K562 (cell line): Measurements from ENCODE around the gene ITPRID2. TPM values are rescaled to one million over a fixed set of nuclear protein-coding genes. Genes with fewer than 3 reads are reported as not detected.
A peak's percentile ranks its signal among the peaks of the same experiment; 100 is the strongest.

ENCODE experiments used
- ATAC-seq: fragments of 200-7000 bp; cut with Tn5 transposase; 3 replicates; pipeline ENCODE4 v1.9.1; 2020; ENCODE audit warnings: moderate library complexity
- BruUV-seq: library from RNA; stranded (reverse); fragments of 400-500 nt; replicated peaks from 2 replicates; lab custom pipeline; 2021; lab: Mats Ljungman, UMichigan
- CTCF ChIA-PET: fragments of 300-600 bp; formaldehyde crosslinking; extraction: SDS; loops from one replicate; lab custom pipeline; 2021; ENCODE audit warnings: low intra/inter-chr PET ratio; lab: Yijun Ruan, JAX
- POLR2A ChIA-PET: fragments of 300-600, 350-650 bp; sonication (Branson Sonifier 250); formaldehyde crosslinking; extraction: SDS; loops from one replicate; lab custom pipeline; 2021; ENCODE audit warnings: antibody characterized with exemption, inconsistent platforms; lab: Yijun Ruan, JAX
- DNase-seq, 4 experiments: peaks; one replicate each; pipeline versions ENCODE4 v3.0.0 to v3.0.0-alpha.2; 2011 to 2018; ENCODE audit warnings: low spot score in 3 of 4, mixed read lengths in 3 of 4; ENCODE audit errors: extremely low read depth in 1 of 4
- FAIRE-seq: peaks from 2 replicates; lab custom pipeline; 2011; peaks lifted over from hg19 to GRCh38; lab: Jason Lieb, UNC
- H2AFZ ChIP-seq: 2 replicates; pipeline ENCODE4 v1.6.0; 2011; ENCODE audit warnings: low read depth, low read length, control low read depth, inconsistent platforms
- H3K27ac ChIP-seq: fragments of 200-600 bp; 3 replicates; pipeline ENCODE4 v1.8.0; 2011; ENCODE audit warnings: low read depth, mild to moderate bottlenecking, control low read depth, inconsistent platforms, low read length, moderate library complexity, mixed read lengths; ENCODE audit errors: extremely low read depth
- H3K27me3 ChIP-seq, 2 experiments: fragments of 300-600 bp in 1 of 2; 2 replicates in 1 of 2; 3 replicates in 1 of 2; pipeline versions ENCODE4 v1.6.0 to v1.8.0; 2011; ENCODE audit warnings: inconsistent platforms in 2 of 2, low read length in 2 of 2, mild to moderate bottlenecking in 1 of 2, mixed read lengths in 1 of 2, moderate library complexity in 1 of 2; ENCODE audit not compliant: control insufficient read depth in 2 of 2, insufficient read depth in 2 of 2
- H3K36me3 ChIP-seq: fragments of 300-600 bp; 3 replicates; pipeline ENCODE4 v1.8.0; 2011; ENCODE audit warnings: mild to moderate bottlenecking, low read length, inconsistent platforms; ENCODE audit not compliant: control insufficient read depth, insufficient read depth
- H3K4me1 ChIP-seq, 2 experiments: fragments of 200-600 bp in 1 of 2; replicated peaks in 1 of 2; 2 replicates in 1 of 2; 3 replicates in 1 of 2; pipeline versions ENCODE4 v1.5.1 to v1.8.0; 2011; ENCODE audit warnings: inconsistent platforms in 2 of 2, low read length in 2 of 2, mild to moderate bottlenecking in 1 of 2, mixed read lengths in 1 of 2, moderate library complexity in 1 of 2; ENCODE audit not compliant: control insufficient read depth in 2 of 2, insufficient read depth in 2 of 2
- H3K4me2 ChIP-seq: 2 replicates; pipeline ENCODE4 v1.6.1; 2011; ENCODE audit warnings: low read length, control low read depth, inconsistent platforms, mixed read lengths; ENCODE audit not compliant: insufficient read depth
- H3K4me3 ChIP-seq: fragments of 200-600 bp; sonication (generic), shearing (Covaris generic); 2 replicates; pipeline ENCODE4 v1.5.1; 2016; ENCODE audit warnings: control low read depth, inconsistent platforms
- H3K79me2 ChIP-seq: fragments of 200-600 bp; 3 replicates; pipeline ENCODE4 v1.8.0; 2011; ENCODE audit warnings: low read length, inconsistent platforms; ENCODE audit not compliant: control insufficient read depth, insufficient read depth
- H3K9ac ChIP-seq, 2 experiments: 2 replicates each; pipeline versions ENCODE4 v1.6.0 to v1.6.1; 2011; ENCODE audit warnings: low read depth in 2 of 2, low read length in 2 of 2, control low read depth in 1 of 2, inconsistent platforms in 1 of 2, mild to moderate bottlenecking in 1 of 2, mixed read lengths in 1 of 2; ENCODE audit not compliant: insufficient read depth in 1 of 2
- H3K9me1 ChIP-seq: one replicate; pipeline ENCODE4 v1.6.0; 2011; ENCODE audit warnings: inconsistent platforms, mild to moderate bottlenecking, low read length, moderate library complexity; ENCODE audit not compliant: control insufficient read depth, insufficient read depth
- H3K9me3 ChIP-seq: replicated peaks from 2 replicates; pipeline ENCODE4 v1.5.1; 2011; ENCODE audit warnings: low read depth, low read length, inconsistent platforms; ENCODE audit not compliant: control insufficient read depth, insufficient read depth
- H4K20me1 ChIP-seq: replicated peaks from 2 replicates; pipeline ENCODE4 v1.6.1; 2011; ENCODE audit warnings: low read length, inconsistent platforms, mixed read lengths; ENCODE audit not compliant: control insufficient read depth, insufficient read depth
- BCOR ChIP-seq: fragments of 450-650 bp; IDR thresholded peaks from 2 replicates; pipeline ENCODE4 v1.6.1; 2016
- HDGF ChIP-seq: fragments of 450-650 bp; IDR thresholded peaks from 2 replicates; pipeline ENCODE4 v1.6.1; 2016
- RBM39 ChIP-seq: fragments of 200-400 bp; formaldehyde crosslinking; optimal IDR thresholded peaks from 2 replicates; pipeline ENCODE3; 2018; ENCODE audit warnings: low read depth, low read length
- ZBTB11 ChIP-seq, 3 experiments: fragments of 200-800 bp in 1 of 3; fragments of 250-450 bp in 1 of 3; fragments of 450-650 bp in 1 of 3; sonication (Bioruptor Pico) in 1 of 3; sonication (Bioruptor generic) in 1 of 3; formaldehyde crosslinking in 1 of 3; IDR thresholded peaks; 2 replicates each; pipeline versions ENCODE4 v1.6.1 to v1.8.0; 2016 to 2022; ENCODE audit warnings: mild to moderate bottlenecking in 2 of 3, missing genetic modification characterization in 2 of 3, missing compliant biosample characterization in 1 of 3, moderate library complexity in 1 of 3
- ZBTB34 ChIP-seq: fragments of 250-450 bp; sonication (Bioruptor Pico); IDR thresholded peaks from 2 replicates; pipeline ENCODE4 v1.8.0; 2021; ENCODE audit warnings: mild to moderate bottlenecking, moderate library complexity
- ZBTB8A ChIP-seq: fragments of 450-650 bp; IDR thresholded peaks from 2 replicates; pipeline ENCODE4 v1.6.1; 2018; ENCODE audit warnings: mild to moderate bottlenecking, moderate library complexity; ENCODE audit not compliant: partially characterized antibody
- ZC3H11A ChIP-seq: IDR thresholded peaks from 2 replicates; pipeline ENCODE4 v1.6.1; 2012; ENCODE audit warnings: low read depth, low read length, improper control_type of control experiment
- ZNF395 ChIP-seq: fragments of 200-800 bp; sonication (Bioruptor generic); IDR thresholded peaks from 2 replicates; pipeline ENCODE4 v1.6.1; 2017; ENCODE audit warnings: missing genetic modification characterization, missing compliant biosample characterization
- WGBS: fragments of 100-300 bp; shearing (Covaris generic); methylation state at CpG from one replicate; pipeline ENCODE4 v1.1.6; 2016; ENCODE audit warnings: low coverage, mixed read lengths; ENCODE audit not compliant: insufficient coverage; ENCODE audit errors: missing lambda C conversion rate; 5-methylcytosine and 5-hydroxymethylcytosine counted together
- in situ Hi-C: fragments of 300-500 bp; cut with MboI; formaldehyde crosslinking; loops from 4 replicates; pipeline ENCODE4 v1.15.0; 2018; ENCODE audit warnings: inconsistent platforms, mixed read lengths
- intact Hi-C: fragments of 100-400 bp; cut with micrococcal nuclease; formaldehyde crosslinking; loops from 2 replicates; pipeline ENCODE4 v1.14.2; 2022
- polyA plus RNA-seq, 8 experiments: library from polyadenylated mRNA; depleted of rRNA in 4 of 8; stranded (reverse) in 5 of 8; unstranded in 3 of 8; fragments of >200 nt; fragmentation: Nextera tagmentation in 2 of 8; fragmentation: Illumina TruSeq in 1 of 8; extraction: Ambion mirVana in 2 of 8; extraction: Trizol in 1 of 8; gene quantifications; 2 replicates each; pipeline versions ENCODE4 v1.2.1 to v1.2.3, GENCODE V29; 2011 to 2014; ENCODE audit warnings: inconsistent platforms in 1 of 8, missing spikeins in 1 of 8
- total RNA-seq, 7 experiments: library from RNA; depleted of rRNA in 6 of 7; stranded (reverse); fragments of >200 nt in 6 of 7; fragmentation: Illumina TruSeq in 2 of 7; extraction: Trizol in 2 of 7; gene quantifications; 2 replicates each; pipeline versions ENCODE4 v1.2.1 to v1.2.3, GENCODE V29; 2011 to 2021; ENCODE audit warnings: low replicate concordance in 1 of 7

The ITPRID2 gene
- total and polyA plus RNA-seq, 9 of the 15 experiments (the other 6 are each of a cell fraction or from before 2014, with no cell fraction given) = 18.5 to 77.8 (median 52.0) TPM

GRCh38 chr2:181884601-181885000, 6.9 kb upstream of the ITPRID2 start:
- ATAC-seq = no peak
- no peak overlapping the region for H3K27ac ChIP-seq
- POLR2A ChIA-PET = interaction anchor here (1.3 kb wide), 1 partner anchor 9 kb away, joined by 3 read pairs; no protein-coding TSS in a partner anchor
- H2AFZ ChIP-seq = no peak overlapping the region
- no peaks in the 10 kb centered on the region for H3K27me3 ChIP-seq
- H3K36me3 ChIP-seq = no peaks in the 10 kb centered on the region
- no peak overlapping the region for H3K9ac ChIP-seq
- TF ChIP-seq ZC3H11A = no peak
- TF ChIP-seq HDGF = no peak
- no peak for TF ChIP-seq RBM39
- TF ChIP-seq ZBTB34 = no peak
- TF ChIP-seq ZBTB8A = no peak
- TF ChIP-seq ZNF395 (CRISPR knock-in tag) = no peak
- no peak for TF ChIP-seq BCOR
- no peak for TF ChIP-seq ZBTB11 (CRISPR knock-in tag; IDR thresholded peaks at IDR 0.05)
- TF ChIP-seq, all 486 proteins: peak for 0
- CTCF ChIA-PET = no interaction called here
- Histone ChIP-seq H3K9me1 (no peaks in the 10 kb centered on the region), H3K4me1 (no peaks in the 10 kb centered on the region), H3K79me2 (no peaks in the 10 kb centered on the region), H3K4me3 (no peak overlapping the region), H4K20me1 (no peaks in the 10 kb centered on the region), H3K4me2 (no peak overlapping the region), H3K9me3 (no peaks in the 10 kb centered on the region)
- FAIRE-seq = peak; percentile 44
- WGBS = 0% methylated on average over 1 of the region's 1 CpG
- intact Hi-C loops (no loop called here), in situ Hi-C loops (no loop called here)
- no TSS peak for BruUV-seq
- no peak for DNase-seq
